KMS-11 (cell line): ENCODE results near the gene SMTNL2.

Experiments
- H2AFZ ChIP-seq: fragments of 200-600 bp; sonication (generic); 2 replicates; pipeline ENCODE4 v1.6.1; 2016; ENCODE audit warnings: antibody characterized with exemption, mixed run types, low read depth
- H3K27ac ChIP-seq: fragments of 200-600 bp; sonication (generic); 2 replicates; pipeline ENCODE4 v1.6.1; 2016; ENCODE audit warnings: mild to moderate bottlenecking, mixed run types
- H3K27me3 ChIP-seq: fragments of 200-600 bp; sonication (generic); 2 replicates; pipeline ENCODE4 v1.6.1; 2017; ENCODE audit warnings: mild to moderate bottlenecking, low read depth, mixed run types, moderate library complexity; ENCODE audit not compliant: insufficient read depth
- H3K36me3 ChIP-seq: fragments of 200-600 bp; sonication (generic); 2 replicates; pipeline ENCODE4 v1.6.1; 2017; ENCODE audit warnings: mild to moderate bottlenecking, mixed run types; ENCODE audit not compliant: insufficient read depth
- H3K4me1 ChIP-seq: fragments of 200-600 bp; sonication (generic); 2 replicates; pipeline ENCODE4 v1.6.1; 2016; ENCODE audit warnings: mild to moderate bottlenecking, low read depth, mixed run types; ENCODE audit not compliant: poor library complexity, severe bottlenecking
- H3K4me2 ChIP-seq: fragments of 200-600 bp; sonication (generic); 2 replicates; pipeline ENCODE4 v1.7.0; 2016; ENCODE audit warnings: mild to moderate bottlenecking, mixed run types
- H3K4me3 ChIP-seq: fragments of 200-600 bp; sonication (generic); IDR thresholded peaks from 2 replicates; pipeline ENCODE4 v1.6.1; 2017; ENCODE audit warnings: low read depth, low read length, mixed read lengths; ENCODE audit not compliant: insufficient read depth
- H3K79me2 ChIP-seq: fragments of 200-600 bp; sonication (generic); 2 replicates; pipeline ENCODE4 v1.6.1; 2016; ENCODE audit warnings: low read depth, mixed run types; ENCODE audit not compliant: insufficient read depth
- H3K9ac ChIP-seq: fragments of 200-600 bp; sonication (generic); 2 replicates; pipeline ENCODE4 v1.6.1; 2016; ENCODE audit warnings: mild to moderate bottlenecking, mixed run types
- H4K20me1 ChIP-seq: fragments of 200-600 bp; sonication (generic); 2 replicates; pipeline ENCODE4 v1.6.1; 2016; ENCODE audit warnings: mild to moderate bottlenecking, mixed run types; ENCODE audit not compliant: insufficient read depth
- CTCF ChIP-seq: fragments of 200-600 bp; sonication (generic); conservative IDR thresholded peaks from 2 replicates; pipeline ENCODE4 v1.6.1; 2017; ENCODE audit warnings: low read depth, mild to moderate bottlenecking, antibody characterized with exemption, low read length, moderate library complexity, mixed read lengths

The SMTNL2 gene

GRCh38 chr17:4584101-4584916, at the start of gene SMTNL2:
Gene SMTNL2 (plus strand): TSS chr17:4584529. CDS start chr17:4584606, 77 bp downstream.
- Histone ChIP-seq H3K36me3 (no peaks in the 10 kb centered on the region), H3K4me2 (no peak within 1 kb of the TSS), H2AFZ (no peak within 1 kb of the TSS), H4K20me1 (no peaks in the 10 kb centered on the region), H3K4me1 (no peaks in the 10 kb centered on the region), H3K27me3 (peaks cover 32% of the 10 kb centered on the region), H3K27ac (no peak within 1 kb of the TSS), H3K79me2 (no peaks in the 10 kb centered on the region), H3K9ac (no peak within 1 kb of the TSS), H3K4me3 (no peak within 1 kb of the TSS)
- no peak for TF ChIP-seq CTCF

- H3K9ac ChIP-seq: no peak overlapping the region
- H3K4me1 ChIP-seq: no peaks in the 10 kb centered on the region
- no peak overlapping the region for H3K4me3 ChIP-seq
- H3K4me2 ChIP-seq: no peak overlapping the region
- no peak overlapping the region for H2AFZ ChIP-seq
- no peak overlapping the region for H3K27ac ChIP-seq
- TF ChIP-seq CTCF: no peak
- no peaks in the 10 kb centered on the region for H3K79me2 ChIP-seq
- H3K27me3 ChIP-seq: peaks cover 13% of the 10 kb centered on the region; the same call in 1 of the 2 replicates
- H4K20me1 ChIP-seq: no peaks in the 10 kb centered on the region
- H3K36me3 ChIP-seq: no peaks in the 10 kb centered on the region
Measured at GRCh38 chr17:4534928-4535666, 49.2 kb upstream of the SMTNL2 start.

- Histone ChIP-seq H4K20me1 (no peaks in the 10 kb centered on the region), H3K27ac (no peak overlapping the region), H3K36me3 (no peaks in the 10 kb centered on the region), H3K4me2 (no peak overlapping the region), H3K4me3 (no peak overlapping the region), H3K79me2 (no peaks in the 10 kb centered on the region), H3K9ac (no peak overlapping the region), H3K27me3 (peaks cover 11% of the 10 kb centered on the region; the same call in 1 of the 2 replicates), H3K4me1 (no peaks in the 10 kb centered on the region), H2AFZ (no peak overlapping the region)
- TF ChIP-seq CTCF: no peak
Measured at GRCh38 chr17:4535667-4536258, 48.6 kb upstream of the SMTNL2 start.

GRCh38 chr17:4536259-4536741, 48.0 kb upstream of the SMTNL2 start:
- no peak overlapping the region for H2AFZ ChIP-seq
- H4K20me1 ChIP-seq: no peaks in the 10 kb centered on the region
- no peak overlapping the region for H3K4me3 ChIP-seq
- H3K9ac ChIP-seq: no peak overlapping the region
- peaks cover 8% of the 10 kb centered on the region; the same call in 1 of the 2 replicates for H3K27me3 ChIP-seq
- no peaks in the 10 kb centered on the region for H3K36me3 ChIP-seq
- H3K4me1 ChIP-seq: no peaks in the 10 kb centered on the region
- H3K79me2 ChIP-seq: no peaks in the 10 kb centered on the region
- TF ChIP-seq CTCF: no peak
- no peak overlapping the region for H3K4me2 ChIP-seq
- no peak overlapping the region for H3K27ac ChIP-seq
